A549 (cell line): ENCODE data around the gene GTF2H4. TPM values are rescaled to one million over a fixed set of nuclear protein-coding genes. Genes with fewer than 3 reads are reported as not detected.

Experiments
- ATAC-seq, 2 experiments: fragments of 200-7000 bp in 1 of 2; fragments of >200 bp in 1 of 2; cut with Nextera tagmentation in 1 of 2; cut with Tn5 transposase in 1 of 2; 3 replicates each; pipeline versions ENCODE4 v1.8.0 to v1.9.1; 2018 to 2020; ENCODE audit warnings: mild to moderate bottlenecking in 1 of 2, moderate library complexity in 1 of 2
- CTCF ChIA-PET: fragments of 300-600 bp; sonication (Branson Sonifier 250); formaldehyde crosslinking; extraction: SDS; loops from one replicate; lab custom pipeline; 2021; ENCODE audit warnings: antibody characterized with exemption, inconsistent platforms; lab: Yijun Ruan, JAX
- POLR2A ChIA-PET: fragments of 350-600 bp; formaldehyde crosslinking; extraction: SDS; loops from one replicate; lab custom pipeline; 2021; ENCODE audit warnings: antibody characterized with exemption, inconsistent platforms; lab: Yijun Ruan, JAX
- DNase-seq, 2 experiments: peaks; one replicate each; pipeline versions ENCODE4 v3.0.0 to v3.0.0-alpha.2; 2011 to 2016; ENCODE audit warnings: low read depth in 1 of 2, low spot score in 1 of 2
- FAIRE-seq: peaks from 2 replicates; lab custom pipeline; 2011; peaks lifted over from hg19 to GRCh38; lab: Jason Lieb, UNC
- H3K27ac ChIP-seq, 2 experiments: fragments of >200 bp; sonication (Bioruptor Twin); formaldehyde crosslinking; 3 replicates each; pipeline ENCODE4 v1.5.1; 2016 to 2017
- H3K4me1 ChIP-seq: fragments of >200 bp; sonication (Bioruptor Twin); formaldehyde crosslinking; 3 replicates; pipeline ENCODE4 v1.6.1; 2016
- H3K4me2 ChIP-seq: fragments of >200 bp; sonication (Bioruptor Twin); formaldehyde crosslinking; 3 replicates; pipeline ENCODE4 v1.6.1; 2016
- H3K4me3 ChIP-seq: fragments of >200 bp; sonication (Bioruptor Twin); formaldehyde crosslinking; 3 replicates; pipeline ENCODE4 v1.5.1; 2016
- H3K9me3 ChIP-seq: fragments of >200 bp; sonication (Bioruptor Twin); formaldehyde crosslinking; 3 replicates; pipeline ENCODE4 v1.6.1; 2016
- CBX8 ChIP-seq: fragments of 200-600 bp; sonication (generic); IDR thresholded peaks from 2 replicates; pipeline ENCODE4 v1.6.1; 2016
- FOSL2 ChIP-seq, 2 experiments: fragments of 450-650 bp in 1 of 2; fragments of >200 bp in 1 of 2; sonication (Bioruptor Twin) in 1 of 2; formaldehyde crosslinking; IDR thresholded peaks; 2 replicates each; pipeline versions ENCODE4 v1.5.0 to v1.6.1; 2016 to 2020; ENCODE audit warnings: mild to moderate bottlenecking in 1 of 2, moderate library complexity in 1 of 2
- JUN ChIP-seq, 2 experiments: fragments of >200 bp; sonication (Bioruptor Twin); formaldehyde crosslinking; IDR thresholded peaks; 2 replicates in 1 of 2; 3 replicates in 1 of 2; pipeline ENCODE4 v1.6.1; 2016 to 2017
- MAX ChIP-seq: IDR thresholded peaks from 2 replicates; pipeline ENCODE4 v1.6.1; 2012
- MAZ ChIP-seq: fragments of 150-350 bp; IDR thresholded peaks from 2 replicates; pipeline ENCODE4 v1.6.1; 2014; ENCODE audit warnings: antibody characterized with exemption, low read depth, low read length, borderline replicate concordance
- RARB ChIP-seq: fragments of 250-450 bp; sonication (Bioruptor Pico); IDR thresholded peaks from 2 replicates; pipeline ENCODE4 v1.8.0; 2021; ENCODE audit warnings: mild to moderate bottlenecking, moderate library complexity
- RCOR1 ChIP-seq: fragments of 150-350 bp; IDR thresholded peaks from 2 replicates; pipeline ENCODE4 v1.6.1; 2014; ENCODE audit warnings: antibody characterized with exemption, low read length, low read depth
- REST ChIP-seq: fragments of 200-600 bp; sonication (generic); IDR thresholded peaks from 2 replicates; pipeline ENCODE4 v1.6.1; 2016; ENCODE audit warnings: antibody characterized with exemption, mild to moderate bottlenecking, moderate library complexity
- RFX5 ChIP-seq: fragments of 450-650 bp; IDR thresholded peaks from 2 replicates; pipeline ENCODE4 v1.7.1; 2014; ENCODE audit warnings: antibody characterized with exemption, mild to moderate bottlenecking, moderate library complexity
- ZFP36 ChIP-seq: fragments of 450-650 bp; IDR thresholded peaks from 2 replicates; pipeline ENCODE4 v1.6.1; 2014; ENCODE audit warnings: borderline replicate concordance; ENCODE audit not compliant: partially characterized antibody
- ZNF302 ChIP-seq: fragments of 250-450 bp; sonication (Bioruptor Pico); IDR thresholded peaks from 2 replicates; pipeline ENCODE4 v1.9.0; 2021; ENCODE audit warnings: inconsistent platforms, mild to moderate bottlenecking, moderate library complexity
- WGBS: methylation state at CpG from one replicate; pipeline ENCODE4 v1.1.6; 2017; ENCODE audit errors: missing lambda C conversion rate; 5-methylcytosine and 5-hydroxymethylcytosine counted together
- polyA plus RNA-seq, 4 experiments: library from polyadenylated mRNA; depleted of rRNA in 3 of 4; stranded (reverse); fragments of >200 nt; fragmentation: RNase III in 1 of 4; extraction: RNeasy Plus Mini Kit Qiagen cat#74134 plus additional on column Dnase treatment in 1 of 4; gene quantifications; 2 replicates in 3 of 4; 3 replicates in 1 of 4; pipeline ENCODE4 v1.2.3, GENCODE V29; 2011 to 2017
- TF ChIP-seq, protein P1 (sequence below): fragments of 150-350 bp; IDR thresholded peaks from 2 replicates; pipeline ENCODE4 v1.6.1; 2014; ENCODE audit warnings: low read depth, mild to moderate bottlenecking, low read length
- TF ChIP-seq, protein P2 (sequence below): IDR thresholded peaks from 2 replicates; pipeline ENCODE4 v1.6.1; 2012
- TF ChIP-seq, protein P3 (sequence below): fragments of >200 bp; sonication (Bioruptor Twin); formaldehyde crosslinking; IDR thresholded peaks from 3 replicates; pipeline ENCODE4 v1.6.1; 2016

The GTF2H4 gene
- polyA plus RNA-seq, 2 of the 4 experiments (the other 2 are of a cell fraction): 19.7 to 24.1 TPM

GRCh38 chr6:30885999-30886896 lies 21.8 kb upstream of the GTF2H4 start:
- TF ChIP-seq, protein P1, sequence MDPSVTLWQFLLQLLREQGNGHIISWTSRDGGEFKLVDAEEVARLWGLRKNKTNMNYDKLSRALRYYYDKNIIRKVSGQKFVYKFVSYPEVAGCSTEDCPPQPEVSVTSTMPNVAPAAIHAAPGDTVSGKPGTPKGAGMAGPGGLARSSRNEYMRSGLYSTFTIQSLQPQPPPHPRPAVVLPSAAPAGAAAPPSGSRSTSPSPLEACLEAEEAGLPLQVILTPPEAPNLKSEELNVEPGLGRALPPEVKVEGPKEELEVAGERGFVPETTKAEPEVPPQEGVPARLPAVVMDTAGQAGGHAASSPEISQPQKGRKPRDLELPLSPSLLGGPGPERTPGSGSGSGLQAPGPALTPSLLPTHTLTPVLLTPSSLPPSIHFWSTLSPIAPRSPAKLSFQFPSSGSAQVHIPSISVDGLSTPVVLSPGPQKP: no peak
- no peak for TF ChIP-seq ZNF302 (CRISPR knock-in tag)
- no peak for TF ChIP-seq RFX5
- TF ChIP-seq RARB: no peak
- TF ChIP-seq, protein P2, sequence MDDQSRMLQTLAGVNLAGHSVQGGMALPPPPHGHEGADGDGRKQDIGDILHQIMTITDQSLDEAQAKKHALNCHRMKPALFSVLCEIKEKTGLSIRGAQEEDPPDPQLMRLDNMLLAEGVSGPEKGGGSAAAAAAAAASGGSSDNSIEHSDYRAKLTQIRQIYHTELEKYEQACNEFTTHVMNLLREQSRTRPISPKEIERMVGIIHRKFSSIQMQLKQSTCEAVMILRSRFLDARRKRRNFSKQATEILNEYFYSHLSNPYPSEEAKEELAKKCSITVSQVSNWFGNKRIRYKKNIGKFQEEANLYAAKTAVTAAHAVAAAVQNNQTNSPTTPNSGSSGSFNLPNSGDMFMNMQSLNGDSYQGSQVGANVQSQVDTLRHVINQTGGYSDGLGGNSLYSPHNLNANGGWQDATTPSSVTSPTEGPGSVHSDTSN: no peak
- no peak for TF ChIP-seq REST
- TF ChIP-seq CBX8: no peak
- peak; percentile 61; the same call in 1 of the 2 replicates for TF ChIP-seq FOSL2 (IDR thresholded peaks at IDR 0.05)
- TF ChIP-seq FOSL2 (CRISPR knock-in tag; IDR thresholded peaks at IDR 0.05): peak; percentile 92
- no peak for TF ChIP-seq MAZ
- TF ChIP-seq JUN (IDR thresholded peaks at IDR 0.05): peak in 1 of 2 experiments; percentile 56; a peak in 1 of 5 replicates
- TF ChIP-seq MAX: peak; percentile 55
- TF ChIP-seq, protein P3, sequence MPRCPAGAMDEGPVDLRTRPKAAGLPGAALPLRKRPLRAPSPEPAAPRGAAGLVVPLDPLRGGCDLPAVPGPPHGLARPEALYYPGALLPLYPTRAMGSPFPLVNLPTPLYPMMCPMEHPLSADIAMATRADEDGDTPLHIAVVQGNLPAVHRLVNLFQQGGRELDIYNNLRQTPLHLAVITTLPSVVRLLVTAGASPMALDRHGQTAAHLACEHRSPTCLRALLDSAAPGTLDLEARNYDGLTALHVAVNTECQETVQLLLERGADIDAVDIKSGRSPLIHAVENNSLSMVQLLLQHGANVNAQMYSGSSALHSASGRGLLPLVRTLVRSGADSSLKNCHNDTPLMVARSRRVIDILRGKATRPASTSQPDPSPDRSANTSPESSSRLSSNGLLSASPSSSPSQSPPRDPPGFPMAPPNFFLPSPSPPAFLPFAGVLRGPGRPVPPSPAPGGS: 0 out of 3 replicates have a peak, but pooled peaks have one; percentile 5
- no peak for TF ChIP-seq ZFP36
- TF ChIP-seq, all 56 proteins: peak for 4
- Histone ChIP-seq H3K4me2 (peak overlapping the region; percentile 74), H3K27ac (peak overlapping the region; percentile 99), H3K4me3 (peak overlapping the region; percentile 98), H3K9me3 (no peaks in the 10 kb centered on the region), H3K4me1 (peaks cover 40% of the 10 kb centered on the region)
- ATAC-seq: peak; percentile 71 to 82
- POLR2A ChIA-PET: interaction anchor here (1.0 to 1.1 kb wide), 3 partner anchors 22 to 199 kb away, joined by 3 to 4 read pairs (median 3); partner anchors contain the start of genes GTF2H4 and IER3
- FAIRE-seq: no peak
- CTCF ChIA-PET: interaction anchor here (0.6 to 3.0 kb wide), 8 partner anchors 26 to 201 kb away, joined by 3 to 10 read pairs (median 3); no protein-coding TSS in a partner anchor
- WGBS: 7% methylated on average over 13 of the region's 18 CpGs
- peak; percentile 87 to 88 for DNase-seq

GRCh38 chr6:30886897-30887255 lies 21.1 kb upstream of the GTF2H4 start:
- Histone ChIP-seq H3K4me3 (peak overlapping the region; percentile 98; the same call in 2 of the 3 replicates), H3K27ac (peak overlapping the region; percentile 99), H3K4me2 (peak overlapping the region; percentile 74), H3K9me3 (no peaks in the 10 kb centered on the region), H3K4me1 (peaks cover 40% of the 10 kb centered on the region)
- FAIRE-seq (no peak), DNase-seq (no peak), ATAC-seq (no peak)
- CTCF ChIA-PET: interaction anchor here (0.6 to 3.0 kb wide), 6 partner anchors 56 to 200 kb away, joined by 3 to 10 read pairs (median 3); no protein-coding TSS in a partner anchor
- POLR2A ChIA-PET: interaction anchor here (1.0 kb wide), 2 partner anchors 21 to 199 kb away, joined by 3 to 4 read pairs; partner anchors contain the start of gene GTF2H4
- TF ChIP-seq RCOR1 (no peak), RARB (no peak)
